Activated naive CD4-positive, alpha-beta T cell treated with anti-CD3 and anti-CD28 coated beads, Interleukin-2, amount 50 U/mL, for 16 hours (primary cell): ENCODE measurements around the gene CFI.
"Not testable (repeated sequence)": the region's sequence is repeated elsewhere in the genome, so short reads cannot be mapped to it uniquely, and the experiment has no call there.

Experiments used
- DNase-seq: peaks from one replicate; pipeline ENCODE4 v3.0.0-alpha.2; 2020

Gene CFI

GRCh38 chr4:109795059-109795458 is 6.7 kb downstream of the CFI start:
- DNase-seq = no peak

GRCh38 chr4:109787807-109788206 is 14.0 kb downstream of the CFI start:
- DNase-seq = no peak

- DNase-seq = no peak
These were observed 15.0 kb downstream of the CFI start for GRCh38 chr4:109786846-109787245.

- DNase-seq = not testable (repeated sequence)
These were observed 19.7 kb downstream of the CFI start for GRCh38 chr4:109782092-109782491.

- DNase-seq = no peak
These were observed 36.9 kb downstream of the CFI start for GRCh38 chr4:109764789-109765402.

- no peak for DNase-seq
These were observed 37.4 kb downstream of the CFI start for GRCh38 chr4:109764376-109764775.

GRCh38 chr4:109760682-109761081 is 41.1 kb downstream of the CFI start:
- DNase-seq = no peak

- no peak for DNase-seq
These were observed 46.1 kb downstream of the CFI start for GRCh38 chr4:109755656-109756055.

- DNase-seq = no peak
These were observed 47.5 kb downstream of the CFI start for GRCh38 chr4:109754093-109754857.

- no peak for DNase-seq
These were observed 49.3 kb downstream of the CFI start for GRCh38 chr4:109752525-109752924.

GRCh38 chr4:109751852-109752251 is 49.9 kb downstream of the CFI start:
- DNase-seq = no peak

GRCh38 chr4:109750652-109751244 is 51.1 kb downstream of the CFI start:
- DNase-seq = no peak

GRCh38 chr4:109749388-109750082 is 52.3 kb downstream of the CFI start:
- DNase-seq = no peak

- DNase-seq = no peak
These were observed 53.7 kb downstream of the CFI start for GRCh38 chr4:109748114-109748513.

GRCh38 chr4:109746728-109747127 is 55.1 kb downstream of the CFI start:
- no peak for DNase-seq

GRCh38 chr4:109745830-109746229 is 56.0 kb downstream of the CFI start:
- no peak for DNase-seq

- no peak for DNase-seq
These were observed 62.3 kb downstream of the CFI start for GRCh38 chr4:109739547-109739946.

GRCh38 chr4:109738104-109738872 is 63.5 kb downstream of the CFI start:
- DNase-seq = no peak

- DNase-seq = no peak
These were observed 66.0 kb downstream of the CFI start for GRCh38 chr4:109735566-109736365.

- no peak for DNase-seq
These were observed 68.1 kb downstream of the CFI start for GRCh38 chr4:109733728-109734127.

- DNase-seq = no peak
These were observed 70.9 kb downstream of the CFI start for GRCh38 chr4:109730619-109731545.
